Peyer's patch (tissue), 4 donors: Measurements from ENCODE around the gene SPPL3. TPM values are rescaled to one million over a fixed set of nuclear protein-coding genes. Genes with fewer than 3 reads are reported as not detected.

ENCODE experiments used
- DNase-seq, 3 donors: peaks; one replicate each; pipeline ENCODE4 v3.0.0-alpha.2; 2017 to 2019
- H3K27ac ChIP-seq, 4 donors: fragments of 200-600 bp; sonication (generic); one replicate each; pipeline ENCODE4 v1.5.1; 2016 to 2019
- H3K27me3 ChIP-seq, 2 donors: fragments of 200-600 bp; sonication (generic); one replicate each; pipeline ENCODE4 v1.5.1; 2019
- H3K36me3 ChIP-seq, 3 donors: fragments of 200-600 bp; sonication (generic); one replicate each; pipeline ENCODE4 v1.5.1; 2016 to 2019
- H3K4me1 ChIP-seq, 4 donors: fragments of 200-600 bp; sonication (generic); one replicate each; pipeline ENCODE4 v1.5.1; 2016 to 2019
- H3K4me3 ChIP-seq, 4 donors: fragments of 200-600 bp; sonication (generic); 1 replicate in 3 of 4; 2 replicates in 1 of 4; pipeline ENCODE4 v1.5.1; 2016 to 2019; ENCODE audit warnings: mild to moderate bottlenecking in 1 of 4
- H3K9me3 ChIP-seq, 4 donors: fragments of 200-600 bp; sonication (generic); one replicate each; pipeline ENCODE4 v1.5.1; 2016 to 2019; ENCODE audit warnings: mild to moderate bottlenecking in 1 of 4
- CTCF ChIP-seq, 6 experiments: fragments of 450-650 bp in 4 of 6; fragments of 200-600 bp in 2 of 6; sonication (generic) in 1 of 6; IDR thresholded peaks; one replicate each; pipeline ENCODE4 v1.5.1; 2017 to 2019; ENCODE audit warnings: antibody characterized with exemption in 6 of 6, mild to moderate bottlenecking in 3 of 6, moderate library complexity in 1 of 6
- POLR2A ChIP-seq, 2 donors: fragments of 450-650 bp; IDR thresholded peaks; one replicate each; pipeline ENCODE4 v1.5.1; 2017; ENCODE audit warnings: antibody characterized with exemption in 2 of 2, mild to moderate bottlenecking in 2 of 2, moderate library complexity in 2 of 2
- total RNA-seq, 4 donors: library from RNA; depleted of rRNA; stranded (reverse); fragments of >200 nt; gene quantifications; one replicate each; pipeline ENCODE4 v1.1.0, GENCODE V29; 2016

SPPL3 gene
- total RNA-seq, 4 donors from 2014 or later = 26.4 to 50.2 (median 34.9) TPM

GRCh38 chr12:120767071-120768024 lies 136.8 kb downstream of the SPPL3 start:
- H3K27ac ChIP-seq = peak overlapping the region in 1 of 4 donors; percentile 81
- peaks cover 0 to 17% (median 0%) of the 10 kb centered on the region in 4 donors for H3K4me1 ChIP-seq
- H3K36me3 ChIP-seq = peaks cover 0 to 71% (median 0%) of the 10 kb centered on the region in 3 donors
- H3K4me3 ChIP-seq = no peak overlapping the region
- no peak for TF ChIP-seq POLR2A (IDR thresholded peaks at IDR 0.05)
- TF ChIP-seq CTCF (IDR thresholded peaks at IDR 0.05) = no peak
- no peaks in the 10 kb centered on the region for H3K27me3 ChIP-seq
- DNase-seq = no peak
- no peaks in the 10 kb centered on the region for H3K9me3 ChIP-seq

GRCh38 chr12:120766566-120766965 lies 137.6 kb downstream of the SPPL3 start:
- Histone ChIP-seq H3K27me3 (no peaks in the 10 kb centered on the region), H3K4me3 (no peak overlapping the region), H3K4me1 (peaks cover 0 to 22% (median 0%) of the 10 kb centered on the region in 4 donors), H3K36me3 (peaks cover 0 to 70% (median 0%) of the 10 kb centered on the region in 3 donors), H3K27ac (peak overlapping the region in 3 of 4 donors; percentile 29 to 81 (median 62)), H3K9me3 (no peaks in the 10 kb centered on the region)
- no peak for DNase-seq
- TF ChIP-seq CTCF (IDR thresholded peaks at IDR 0.05) = no peak
- no peak for TF ChIP-seq POLR2A (IDR thresholded peaks at IDR 0.05)

- no peaks in the 10 kb centered on the region for H3K9me3 ChIP-seq
- peaks cover 0 to 83% (median 0%) of the 10 kb centered on the region in 3 donors for H3K36me3 ChIP-seq
- H3K27ac ChIP-seq = no peak overlapping the region
- no peak overlapping the region for H3K4me3 ChIP-seq
- no peak for TF ChIP-seq CTCF (IDR thresholded peaks at IDR 0.05)
- no peak for TF ChIP-seq POLR2A (IDR thresholded peaks at IDR 0.05)
- H3K4me1 ChIP-seq = peaks cover 0 to 22% (median 0%) of the 10 kb centered on the region in 4 donors
- H3K27me3 ChIP-seq = no peaks in the 10 kb centered on the region
- no peak for DNase-seq
Measured at GRCh38 chr12:120764816-120765215, 139.3 kb downstream of the SPPL3 start.

GRCh38 chr12:120763250-120763649 lies 140.9 kb downstream of the SPPL3 start:
- Histone ChIP-seq H3K27ac (no peak overlapping the region), H3K27me3 (no peaks in the 10 kb centered on the region), H3K36me3 (peaks cover 0 to 71% (median 0%) of the 10 kb centered on the region in 3 donors), H3K4me1 (peaks cover 0 to 22% (median 0%) of the 10 kb centered on the region in 4 donors), H3K4me3 (no peak overlapping the region), H3K9me3 (no peaks in the 10 kb centered on the region)
- TF ChIP-seq CTCF (IDR thresholded peaks at IDR 0.05) (no peak), POLR2A (IDR thresholded peaks at IDR 0.05) (no peak)
- DNase-seq = no peak

- Histone ChIP-seq H3K36me3 (peaks cover 0 to 59% (median 0%) of the 10 kb centered on the region in 3 donors), H3K4me3 (no peak overlapping the region), H3K27me3 (no peaks in the 10 kb centered on the region), H3K27ac (peak overlapping the region in 1 of 4 donors; percentile 62), H3K4me1 (peaks cover 0 to 22% (median 0%) of the 10 kb centered on the region in 4 donors), H3K9me3 (no peaks in the 10 kb centered on the region)
- TF ChIP-seq CTCF (IDR thresholded peaks at IDR 0.05) = no peak
- DNase-seq = no peak
Measured at GRCh38 chr12:120762086-120762485, 142.1 kb downstream of the SPPL3 start.
